Stimulated activated CD8-positive, alpha-beta memory T cell treated with anti-CD3 and anti-CD28 coated beads, Interleukin-15, amount 100 ng/mL, for 48 hours (primary cell): ENCODE measurements around the gene ROBO3.

Source experiments
- DNase-seq, 2 donors: peaks; one replicate each; pipeline ENCODE4 v3.0.0-alpha.2; 2020; ENCODE audit warnings: low read depth in 2 of 2

The ROBO3 gene

DNA sequence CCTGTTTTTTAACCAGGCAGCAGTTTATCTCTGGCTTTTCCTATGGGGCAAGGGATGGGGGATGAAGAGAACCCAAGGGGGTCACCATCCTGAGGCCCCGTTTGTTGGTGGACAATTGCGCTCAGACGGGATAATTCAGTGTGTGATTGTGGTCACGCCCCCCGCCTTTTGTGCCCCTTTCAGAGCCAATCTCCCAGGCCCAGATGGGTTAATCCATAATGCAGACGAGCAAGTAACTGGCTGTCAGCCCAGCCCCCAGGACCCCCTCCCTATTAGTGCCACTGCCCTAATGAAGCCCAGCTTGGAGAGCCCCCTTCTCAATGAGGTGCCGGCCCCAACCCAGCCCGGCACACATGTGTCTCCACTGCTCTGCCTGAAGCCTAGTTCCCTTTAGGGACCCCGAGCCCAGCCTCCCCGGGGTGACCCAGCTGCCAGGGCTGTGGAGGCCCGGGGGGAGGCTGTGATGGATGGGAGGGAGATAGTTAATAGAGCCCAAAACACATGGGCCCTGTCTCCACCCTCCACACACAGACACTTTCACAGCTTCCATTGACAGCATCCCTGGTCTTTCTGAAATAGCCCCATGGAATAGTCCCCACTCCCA, 19.1 kb upstream of the ROBO3 start:
- DNase-seq, result no peak

DNA sequence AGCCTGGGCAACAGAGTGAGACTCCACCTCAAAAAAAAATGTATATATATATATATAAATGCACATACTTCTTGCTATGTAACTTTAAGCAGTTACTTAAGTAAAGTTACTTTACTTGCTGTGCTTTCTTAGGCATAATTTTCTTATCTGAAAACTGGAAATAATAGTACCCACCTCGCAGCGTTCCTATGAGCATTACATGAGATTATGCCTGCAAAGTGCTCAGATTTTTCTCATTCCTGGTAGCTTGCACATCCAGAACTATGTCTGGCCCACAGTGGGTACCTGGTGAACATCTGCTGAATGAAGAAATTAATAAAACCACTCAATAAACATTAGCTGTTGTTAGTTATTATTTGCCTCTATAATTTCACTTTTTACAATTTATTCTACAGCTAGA, 6.1 kb upstream of the ROBO3 start:
- no peak for DNase-seq

DNA sequence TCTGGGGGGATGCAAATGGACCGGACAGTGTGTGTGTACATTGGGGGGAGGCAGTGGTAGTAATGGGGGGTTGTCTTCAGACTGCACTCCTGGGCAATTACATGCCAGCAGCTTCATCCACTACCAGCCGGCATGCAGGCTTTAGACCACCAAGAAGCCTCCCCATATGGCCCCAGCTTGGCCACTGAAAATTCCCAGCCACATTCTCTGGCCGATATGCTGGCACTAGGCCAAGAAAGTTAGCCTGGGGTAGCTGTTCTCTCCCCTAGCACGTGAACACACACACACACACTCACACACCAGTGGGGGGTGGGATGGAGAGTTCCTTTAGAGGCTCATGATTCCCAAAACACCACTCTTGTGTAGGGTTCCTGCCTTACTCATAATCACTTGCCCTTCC, 3.6 kb upstream of the ROBO3 start:
- DNase-seq, result no peak

DNA sequence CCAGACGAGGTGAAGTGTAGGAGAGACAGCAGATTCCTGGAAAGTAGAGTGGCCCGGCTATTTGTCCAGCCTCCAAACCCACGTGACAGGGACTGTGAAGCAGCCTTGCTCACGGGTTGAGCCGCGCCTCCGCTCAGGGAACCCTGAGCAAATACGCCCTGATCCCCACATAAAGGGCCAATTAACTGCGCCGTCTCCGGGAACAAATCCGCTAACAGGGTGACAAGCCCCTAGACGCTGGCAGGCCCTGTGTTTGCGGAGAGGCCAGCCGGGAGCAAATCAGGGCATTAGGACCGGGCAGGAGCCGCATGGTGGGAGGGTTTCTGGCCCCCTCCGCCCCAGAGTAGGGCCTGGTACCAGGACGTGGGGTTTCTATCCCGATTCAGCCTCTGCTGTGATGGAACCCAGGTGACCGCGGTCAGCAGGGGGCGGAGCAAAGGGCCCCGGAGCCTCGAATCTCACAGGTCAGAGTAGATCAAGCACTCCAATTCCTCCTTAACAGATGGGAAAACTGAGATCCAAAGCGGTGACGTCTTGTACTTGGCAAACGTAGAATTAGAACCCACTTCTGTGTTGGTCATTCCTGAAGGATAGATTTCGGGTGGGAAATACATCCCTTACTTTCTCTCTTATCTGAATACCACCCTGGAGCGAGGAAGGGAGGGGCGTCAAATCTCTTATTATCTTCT, 2.0 kb upstream of the ROBO3 start:
- no peak for DNase-seq

DNA sequence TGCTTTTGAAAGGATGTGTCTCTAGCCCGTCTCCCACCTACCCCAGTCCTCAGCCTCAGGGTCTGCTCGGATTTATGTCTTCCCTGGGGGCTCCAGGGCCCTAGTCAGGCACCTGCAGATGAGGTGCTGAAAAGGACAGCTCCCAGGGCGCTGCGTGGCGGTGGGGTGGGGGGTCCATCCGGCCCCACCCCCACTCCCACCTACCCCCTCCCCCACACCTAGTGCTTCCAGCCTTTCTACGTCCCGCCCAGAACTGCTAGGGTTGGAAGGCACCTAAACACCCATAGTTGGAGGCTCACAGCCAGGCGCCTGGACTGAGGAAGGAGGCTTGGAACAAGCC, 1.4 kb upstream of the ROBO3 start:
- DNase-seq, result no peak

DNA sequence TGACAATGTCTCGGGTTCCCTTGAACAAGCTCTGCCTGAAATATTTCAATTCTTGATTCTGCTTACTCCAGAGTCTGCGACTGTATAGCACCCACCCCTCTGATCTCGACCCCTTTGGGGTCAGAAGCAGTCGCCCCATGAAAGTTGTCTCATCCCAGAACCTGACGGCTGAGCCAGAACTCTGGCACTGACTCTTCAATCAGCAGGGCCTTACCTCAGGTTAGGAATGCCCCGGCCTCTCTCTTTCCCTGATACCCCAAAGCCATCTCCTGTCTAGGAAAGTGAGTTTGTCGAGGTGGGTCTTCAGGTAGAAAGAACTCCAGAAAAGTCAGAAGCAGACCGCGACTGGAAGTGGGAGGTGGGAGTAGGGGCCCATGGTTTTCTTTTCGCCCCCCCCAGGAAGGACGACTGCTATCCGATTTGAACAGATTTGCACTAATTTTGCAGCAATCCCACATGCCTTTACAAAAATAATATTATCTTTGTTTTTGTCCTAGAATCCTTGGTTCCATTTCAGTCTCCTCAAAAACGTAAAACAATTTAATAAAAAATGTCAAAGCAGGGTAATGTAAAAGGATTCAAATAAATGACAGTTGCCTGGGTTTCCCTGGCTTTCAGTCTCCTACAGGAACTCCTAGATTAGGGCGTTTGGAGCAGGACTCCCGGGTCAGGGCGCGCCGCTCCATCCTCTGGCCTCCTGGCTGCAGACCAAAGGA, 898 bp upstream of the ROBO3 start:
- no peak for DNase-seq

DNA sequence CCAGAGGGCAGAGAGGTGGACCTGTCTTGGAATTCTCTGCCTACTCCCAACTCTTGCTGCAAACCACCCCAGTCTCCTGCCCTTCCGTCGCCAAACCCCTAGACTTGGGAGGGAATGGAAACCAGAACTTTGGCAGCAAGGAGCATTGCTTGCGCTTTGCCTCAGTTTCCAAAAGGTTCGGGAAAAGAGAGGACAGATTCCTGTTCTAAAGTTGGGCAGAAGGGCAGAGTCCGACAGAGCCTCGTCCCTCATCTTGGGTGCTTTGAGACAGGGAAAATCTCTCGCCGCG, 396 bp upstream of the ROBO3 start:
- no peak for DNase-seq

DNA sequence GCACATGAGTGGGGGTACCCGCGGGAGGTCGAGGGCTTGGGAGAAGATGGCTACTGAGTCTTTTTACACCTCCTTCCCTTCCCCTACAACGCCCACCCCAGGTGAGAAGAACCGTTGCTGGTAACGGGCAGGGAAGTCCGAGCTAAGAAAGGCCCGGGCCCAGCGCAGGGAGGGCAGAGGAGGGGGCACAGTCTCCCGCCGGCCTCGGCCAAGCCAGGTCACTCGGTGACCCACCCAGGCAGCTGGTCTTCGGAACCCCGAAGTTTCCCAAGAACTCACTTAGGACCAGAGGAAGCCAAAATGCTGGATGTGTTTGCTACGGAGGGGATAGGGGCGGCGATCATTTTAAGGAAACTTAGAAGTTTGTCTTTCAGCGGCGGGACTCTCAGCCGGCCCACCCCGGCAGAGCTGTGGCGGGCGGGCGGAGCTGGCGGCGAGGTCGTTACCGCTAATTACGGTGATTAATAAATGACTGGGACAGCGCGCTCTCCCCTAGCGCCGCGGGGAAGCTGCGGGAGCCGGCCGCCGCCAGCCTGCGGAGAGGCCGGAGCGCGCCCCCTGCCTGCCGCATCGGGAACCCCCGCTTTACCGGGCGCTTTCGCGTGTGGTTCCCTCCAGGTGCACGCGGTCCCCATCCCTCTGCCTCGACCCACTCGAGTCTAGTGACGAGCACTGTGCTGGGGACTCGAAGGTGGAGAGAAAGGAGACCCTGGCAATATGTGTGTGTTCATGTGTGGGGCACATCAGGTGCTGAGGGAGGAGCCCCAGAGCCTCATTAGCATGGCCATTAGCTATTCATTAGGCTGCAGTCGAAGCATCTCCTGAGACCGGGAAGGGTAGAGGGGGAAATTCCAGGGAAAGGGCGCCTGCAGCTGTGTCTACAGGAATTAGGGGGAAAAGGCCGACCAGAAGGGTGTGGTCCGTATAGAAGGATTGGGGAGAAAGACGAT, 945 bp downstream of the ROBO3 start:
- DNase-seq, result peak; percentile 17 to 21

DNA sequence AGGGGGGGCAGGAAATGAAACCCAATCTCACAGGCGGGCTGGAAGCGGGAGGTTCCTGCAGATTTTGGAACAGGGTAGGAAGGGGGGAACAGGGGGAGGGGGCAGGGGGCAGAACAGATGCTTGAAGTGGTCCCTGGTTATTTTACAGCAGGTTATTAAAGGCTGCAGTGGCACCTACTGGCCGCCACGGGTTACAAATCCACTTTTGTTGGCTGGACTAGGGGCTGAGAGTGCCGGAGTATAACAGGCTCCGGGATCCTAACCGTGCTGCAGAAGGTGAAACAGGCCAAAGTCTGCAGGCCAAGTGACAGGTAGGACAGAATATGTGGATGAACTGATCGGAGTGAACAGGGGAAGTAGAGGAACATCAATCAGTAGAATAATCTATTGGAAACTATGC, 2.5 kb downstream of the ROBO3 start:
- DNase-seq, result no peak

DNA sequence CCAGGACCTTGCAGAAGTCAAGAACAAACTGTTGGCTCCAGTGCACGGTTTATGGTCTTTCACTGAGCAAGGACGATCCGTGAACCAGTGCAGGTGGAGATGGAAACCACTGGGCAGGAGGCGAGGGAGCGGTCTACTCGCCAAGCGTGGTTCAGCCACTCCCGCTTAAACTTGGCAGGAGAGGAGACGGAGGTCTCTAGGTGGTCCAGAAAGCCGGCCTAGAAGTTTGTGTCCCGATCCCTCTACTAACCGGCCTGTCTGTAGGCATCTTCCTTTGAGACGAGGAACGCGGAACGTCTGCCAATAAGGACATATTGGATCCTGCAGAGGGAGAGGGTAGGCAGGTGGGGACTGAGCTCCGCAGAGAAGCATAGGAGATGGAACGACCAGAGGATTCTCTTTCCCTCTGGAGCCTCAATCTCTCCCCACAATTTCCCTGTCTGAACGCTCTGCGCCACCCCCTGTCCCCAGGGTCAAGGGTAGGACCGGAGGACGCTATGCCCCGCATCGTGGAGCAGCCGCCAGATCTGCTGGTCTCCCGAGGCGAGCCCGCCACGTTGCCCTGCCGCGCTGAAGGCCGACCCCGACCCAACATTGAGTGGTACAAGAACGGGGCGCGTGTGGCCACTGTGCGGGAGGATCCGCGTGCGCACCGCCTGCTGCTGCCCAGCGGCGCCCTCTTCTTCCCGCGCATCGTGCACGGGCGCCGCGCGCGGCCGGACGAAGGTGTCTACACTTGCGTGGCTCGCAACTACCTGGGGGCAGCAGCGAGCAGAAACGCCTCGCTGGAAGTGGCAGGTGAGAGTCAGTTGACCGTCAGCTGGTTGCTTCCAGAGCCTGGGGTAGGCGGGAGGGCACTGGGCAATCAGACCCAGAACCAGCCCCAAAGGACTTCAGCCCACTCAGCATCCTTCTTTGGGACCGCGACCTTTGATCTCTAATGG, 3.4 kb downstream of the ROBO3 start:
- DNase-seq, result no peak

DNA sequence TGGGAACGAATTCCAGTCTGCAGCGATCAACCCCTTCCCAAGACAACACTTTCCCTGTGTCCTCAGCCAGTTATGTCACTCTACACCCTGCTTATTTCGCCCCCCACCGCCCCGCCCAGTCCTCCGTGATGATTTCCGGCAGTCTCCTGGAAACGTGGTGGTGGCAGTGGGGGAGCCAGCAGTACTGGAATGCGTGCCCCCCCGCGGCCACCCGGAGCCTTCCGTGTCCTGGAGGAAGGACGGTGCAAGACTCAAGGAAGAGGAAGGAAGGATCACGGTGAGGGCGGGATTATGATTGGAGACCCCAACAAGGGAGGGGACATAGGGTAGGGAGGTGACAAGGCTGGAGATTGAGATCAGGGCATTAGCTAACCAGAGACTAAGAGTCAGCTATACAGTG, 4.1 kb downstream of the ROBO3 start:
- no peak for DNase-seq

DNA sequence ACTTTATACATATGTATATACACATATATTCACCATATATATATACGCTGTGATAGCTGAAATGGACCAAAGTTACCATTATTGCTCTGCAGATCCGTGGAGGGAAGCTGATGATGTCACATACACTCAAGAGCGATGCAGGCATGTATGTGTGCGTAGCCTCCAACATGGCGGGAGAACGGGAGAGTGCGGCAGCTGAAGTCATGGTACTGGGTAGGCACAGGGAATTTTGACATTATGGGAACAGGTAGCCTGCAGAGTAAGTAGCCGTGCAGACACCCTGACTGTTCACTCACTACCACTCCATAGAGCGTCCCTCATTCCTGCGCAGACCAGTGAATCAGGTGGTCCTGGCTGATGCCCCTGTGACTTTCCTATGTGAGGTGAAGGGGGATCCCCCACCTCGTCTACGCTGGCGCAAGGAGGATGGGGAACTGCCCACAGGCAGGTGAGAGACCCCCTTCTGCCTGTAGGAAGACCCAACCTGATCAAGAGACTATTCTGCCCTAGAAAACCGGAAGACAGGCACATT, 4.7 kb downstream of the ROBO3 start:
- no peak for DNase-seq

DNA sequence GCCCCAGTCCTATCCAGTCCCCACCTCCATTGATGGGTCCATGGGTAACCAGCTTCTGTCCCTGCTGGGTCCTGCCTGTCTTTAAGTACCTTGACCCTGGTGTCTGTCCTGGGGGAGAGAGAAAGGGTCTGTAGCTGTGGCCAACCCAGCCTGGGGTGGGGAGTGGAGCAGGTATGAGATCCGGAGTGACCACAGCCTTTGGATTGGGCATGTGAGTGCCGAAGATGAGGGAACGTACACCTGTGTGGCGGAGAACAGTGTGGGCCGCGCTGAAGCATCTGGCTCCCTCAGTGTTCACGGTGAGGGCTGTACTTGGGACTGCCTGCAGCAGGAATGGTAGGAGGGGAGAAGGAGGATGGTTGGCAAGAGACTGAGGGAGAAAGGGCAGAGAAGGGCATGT, 5.2 kb downstream of the ROBO3 start:
- no peak for DNase-seq

DNA sequence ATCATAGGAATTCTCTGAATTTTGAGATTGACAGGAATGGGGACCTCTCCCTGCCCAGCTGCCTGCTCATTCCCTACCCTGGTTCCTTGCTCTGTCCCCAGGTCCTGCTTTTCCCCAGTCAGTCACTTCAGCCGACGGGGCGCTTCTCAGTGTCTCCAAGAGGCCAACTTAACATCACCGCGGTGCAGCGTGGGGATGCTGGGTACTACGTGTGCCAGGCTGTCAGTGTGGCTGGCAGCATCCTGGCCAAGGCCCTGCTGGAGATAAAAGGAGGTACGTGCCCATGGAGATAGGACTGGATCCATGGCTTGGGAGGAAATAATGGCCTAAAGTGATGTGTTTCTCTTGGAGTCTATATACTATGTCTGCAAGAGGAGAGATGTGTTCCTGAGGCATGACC, 7.0 kb downstream of the ROBO3 start:
- no peak for DNase-seq

DNA sequence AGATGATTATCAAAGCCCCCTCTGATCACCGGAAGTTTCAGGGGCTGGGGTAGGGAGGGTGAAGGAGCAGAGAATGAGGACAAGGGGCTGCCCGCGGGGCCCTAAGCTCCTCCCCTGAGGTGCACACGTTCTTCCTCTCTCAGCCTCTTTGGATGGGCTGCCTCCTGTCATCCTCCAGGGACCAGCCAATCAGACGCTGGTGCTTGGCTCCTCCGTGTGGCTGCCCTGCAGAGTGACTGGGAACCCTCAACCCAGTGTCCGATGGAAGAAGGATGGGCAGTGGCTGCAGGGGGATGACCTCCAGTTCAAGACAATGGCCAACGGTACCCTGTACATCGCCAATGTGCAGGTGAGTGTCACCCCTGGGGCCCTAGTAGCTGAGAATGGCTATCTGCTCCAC, 7.5 kb downstream of the ROBO3 start:
- DNase-seq, result no peak

DNA sequence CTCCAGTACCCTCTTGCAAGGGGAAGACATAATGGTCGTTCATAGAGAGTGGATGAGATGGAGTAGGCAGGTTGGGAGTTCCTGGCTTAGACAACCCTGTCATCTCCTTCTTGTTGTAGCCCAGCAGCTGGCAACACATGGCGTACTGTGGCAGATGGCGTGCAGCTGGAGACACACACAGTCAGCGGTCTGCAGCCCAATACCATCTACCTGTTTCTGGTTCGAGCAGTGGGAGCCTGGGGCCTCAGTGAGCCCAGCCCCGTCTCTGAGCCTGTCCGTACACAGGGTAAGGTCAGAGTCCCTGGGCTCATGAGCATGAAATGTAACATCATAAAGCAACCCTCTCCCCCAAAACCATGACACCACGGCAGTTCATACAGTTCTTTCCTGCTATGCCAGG, 8.7 kb downstream of the ROBO3 start:
- DNase-seq, result no peak

DNA sequence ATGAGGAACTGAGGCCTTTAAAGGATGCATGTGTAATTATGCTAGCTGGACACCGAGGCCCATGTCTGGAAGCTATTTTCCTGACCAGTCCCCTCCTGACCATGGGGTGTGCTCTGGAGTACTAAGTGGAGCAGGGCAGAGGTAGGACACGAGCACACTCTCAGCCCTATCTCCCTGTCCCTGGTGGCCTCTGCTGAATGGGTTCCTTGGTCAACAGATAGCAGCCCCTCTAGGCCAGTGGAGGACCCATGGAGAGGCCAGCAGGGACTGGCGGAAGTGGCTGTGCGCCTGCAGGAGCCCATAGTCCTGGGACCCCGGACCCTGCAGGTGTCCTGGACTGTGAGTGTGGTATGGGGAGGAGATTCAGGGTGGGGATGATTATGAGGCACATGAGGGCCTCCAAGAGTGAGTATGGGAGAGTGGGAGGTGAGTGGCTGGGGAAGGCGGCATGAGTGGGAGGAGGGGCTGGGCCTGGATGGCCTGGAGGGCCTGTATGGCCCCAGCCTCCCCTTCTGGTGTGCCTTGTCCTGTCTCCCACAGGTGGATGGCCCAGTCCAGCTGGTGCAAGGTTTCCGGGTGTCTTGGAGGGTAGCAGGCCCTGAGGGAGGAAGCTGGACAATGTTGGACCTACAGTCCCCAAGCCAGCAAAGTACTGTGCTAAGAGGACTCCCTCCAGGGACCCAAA, 9.5 kb downstream of the ROBO3 start:
- no peak for DNase-seq

DNA sequence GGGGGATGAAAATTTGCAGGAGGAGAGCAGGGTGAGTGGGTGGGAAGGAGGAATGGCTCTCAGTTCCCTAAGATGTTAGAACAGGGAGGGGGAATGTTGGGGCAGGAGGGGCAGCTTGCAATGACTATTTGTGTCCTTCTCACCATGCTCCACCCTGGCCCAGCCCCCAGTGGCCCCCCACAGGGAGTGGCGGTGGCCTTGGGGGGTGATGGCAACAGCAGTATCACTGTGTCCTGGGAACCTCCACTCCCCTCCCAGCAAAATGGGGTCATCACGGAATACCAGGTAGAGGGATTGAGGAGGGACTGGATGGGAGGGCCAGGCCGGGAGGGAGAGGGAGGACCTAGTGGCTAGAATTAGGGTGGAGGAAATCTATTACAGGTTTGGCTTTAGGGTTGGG, 10.2 kb downstream of the ROBO3 start:
- DNase-seq, result no peak

DNA sequence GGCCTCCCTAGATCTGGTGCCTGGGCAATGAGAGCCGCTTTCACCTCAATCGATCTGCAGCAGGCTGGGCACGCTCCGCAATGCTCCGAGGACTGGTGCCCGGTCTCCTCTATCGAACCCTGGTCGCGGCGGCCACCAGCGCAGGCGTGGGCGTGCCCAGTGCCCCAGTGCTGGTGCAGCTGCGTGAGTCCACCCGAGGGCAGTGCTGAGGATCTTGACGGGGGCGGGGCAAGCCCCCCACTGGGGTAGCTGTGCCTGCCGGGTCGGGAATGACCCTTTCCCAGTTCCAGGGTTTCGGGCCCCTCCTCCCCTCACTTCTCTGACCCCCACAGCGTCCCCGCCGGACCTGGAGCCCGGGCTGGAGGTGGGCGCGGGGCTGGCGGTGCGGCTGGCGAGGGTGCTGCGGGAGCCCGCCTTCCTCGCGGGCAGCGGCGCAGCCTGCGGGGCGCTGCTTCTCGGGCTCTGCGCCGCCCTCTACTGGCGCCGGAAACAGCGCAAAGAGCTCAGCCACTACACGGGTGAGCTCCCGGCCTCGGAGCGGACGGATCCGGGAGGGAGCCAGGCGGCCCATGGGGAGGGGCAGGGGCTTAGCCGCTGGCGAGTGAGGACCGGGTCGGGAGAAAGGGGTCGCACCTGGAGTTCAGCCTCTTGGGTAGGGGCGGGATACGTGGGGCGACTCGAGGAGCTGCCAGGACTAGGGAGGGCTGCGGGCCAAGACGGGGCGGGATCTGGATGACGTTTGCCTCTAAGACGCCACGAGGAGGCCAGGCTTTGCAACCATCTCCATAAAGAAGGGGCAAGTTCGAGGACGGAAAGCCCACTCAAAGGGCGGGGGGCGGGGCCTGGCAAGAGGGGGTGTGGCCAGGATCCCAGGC, 10.9 kb downstream of the ROBO3 start:
- DNase-seq, result peak; percentile 68 to 73
